GM18507 (cell line): ENCODE data around the gene SLK.
A peak's percentile ranks its signal among the peaks of the same experiment; 100 is the strongest.

ENCODE experiments used
- DNase-seq: peaks from one replicate; pipeline ENCODE4 v3.0.0; 2011; ENCODE audit warnings: low read depth; ENCODE audit not compliant: insufficient read length; ENCODE audit errors: extremely low spot score
- FAIRE-seq: peaks from 2 replicates; lab custom pipeline; 2011; peaks lifted over from hg19 to GRCh38; lab: Jason Lieb, UNC

SLK gene

GRCh38 chr10:103982639-103983038, 15.7 kb downstream of the SLK start:
- FAIRE-seq, result peak; percentile 57
- no peak for DNase-seq

- FAIRE-seq, result peak; percentile 93
- DNase-seq, result no peak
Measured at GRCh38 chr10:103983367-103983911, 16.5 kb downstream of the SLK start.

- DNase-seq (no peak), FAIRE-seq (no peak)
Measured at GRCh38 chr10:103985726-103986125, 18.8 kb downstream of the SLK start.

- DNase-seq (no peak), FAIRE-seq (peak; percentile 29)
Measured at GRCh38 chr10:103986360-103986759, 19.4 kb downstream of the SLK start.

- peak; percentile 83 for FAIRE-seq
- no peak for DNase-seq
Measured at GRCh38 chr10:103990121-103990520, 23.2 kb downstream of the SLK start.

- DNase-seq (no peak), FAIRE-seq (peak; percentile 5)
Measured at GRCh38 chr10:103990531-103990930, 23.6 kb downstream of the SLK start.

GRCh38 chr10:103991393-103992128, 24.6 kb downstream of the SLK start:
- no peak for DNase-seq
- no peak for FAIRE-seq

- FAIRE-seq, result no peak
- no peak for DNase-seq
Measured at GRCh38 chr10:103995134-103995533, 28.2 kb downstream of the SLK start.

- no peak for DNase-seq
- FAIRE-seq, result no peak
Measured at GRCh38 chr10:103998805-103999204, 31.9 kb downstream of the SLK start.

- DNase-seq, result no peak
- FAIRE-seq, result no peak
Measured at GRCh38 chr10:104002911-104003310, 36.0 kb downstream of the SLK start.

- FAIRE-seq (no peak), DNase-seq (no peak)
Measured at GRCh38 chr10:104005172-104005863, 38.4 kb downstream of the SLK start.

- no peak for DNase-seq
- no peak for FAIRE-seq
Measured at GRCh38 chr10:104011904-104012303, 45.0 kb downstream of the SLK start.

GRCh38 chr10:104013489-104013888, 46.5 kb downstream of the SLK start:
- no peak for FAIRE-seq
- DNase-seq, result no peak

GRCh38 chr10:104014176-104014575, 47.2 kb downstream of the SLK start:
- FAIRE-seq (no peak), DNase-seq (no peak)

GRCh38 chr10:104016661-104017060, 49.7 kb downstream of the SLK start:
- FAIRE-seq, result no peak
- no peak for DNase-seq

- DNase-seq (no peak), FAIRE-seq (no peak)
Measured at GRCh38 chr10:104018471-104018870, 51.5 kb downstream of the SLK start.

- no peak for DNase-seq
- no peak for FAIRE-seq
Measured at GRCh38 chr10:104020020-104020419, 53.1 kb downstream of the SLK start.

- FAIRE-seq (no peak), DNase-seq (no peak)
Measured at GRCh38 chr10:104021246-104021645, 54.3 kb downstream of the SLK start.

GRCh38 chr10:104022026-104022425, 55.1 kb downstream of the SLK start:
- DNase-seq, result no peak
- FAIRE-seq, result no peak

GRCh38 chr10:104025524-104025923, 58.6 kb downstream of the SLK start:
- no peak for DNase-seq
- FAIRE-seq, result no peak

- no peak for FAIRE-seq
Measured at GRCh38 chr10:104026762-104027161, 59.8 kb downstream of the SLK start.

More at GRCh38 chr10:104026762-104027161, 59.8 kb downstream of the SLK start:
- DNase-seq, result no peak
